ENCODE data around the gene TBCE. TPM values are rescaled to one million over a fixed set of nuclear protein-coding genes. Genes with fewer than 3 reads are reported as not detected.

The TBCE gene, protein sequence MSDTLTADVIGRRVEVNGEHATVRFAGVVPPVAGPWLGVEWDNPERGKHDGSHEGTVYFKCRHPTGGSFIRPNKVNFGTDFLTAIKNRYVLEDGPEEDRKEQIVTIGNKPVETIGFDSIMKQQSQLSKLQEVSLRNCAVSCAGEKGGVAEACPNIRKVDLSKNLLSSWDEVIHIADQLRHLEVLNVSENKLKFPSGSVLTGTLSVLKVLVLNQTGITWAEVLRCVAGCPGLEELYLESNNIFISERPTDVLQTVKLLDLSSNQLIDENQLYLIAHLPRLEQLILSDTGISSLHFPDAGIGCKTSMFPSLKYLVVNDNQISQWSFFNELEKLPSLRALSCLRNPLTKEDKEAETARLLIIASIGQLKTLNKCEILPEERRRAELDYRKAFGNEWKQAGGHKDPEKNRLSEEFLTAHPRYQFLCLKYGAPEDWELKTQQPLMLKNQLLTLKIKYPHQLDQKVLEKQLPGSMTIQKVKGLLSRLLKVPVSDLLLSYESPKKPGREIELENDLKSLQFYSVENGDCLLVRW
- 19.9 and 22.2 TPM in 2 replicates for total RNA-seq

DNA sequence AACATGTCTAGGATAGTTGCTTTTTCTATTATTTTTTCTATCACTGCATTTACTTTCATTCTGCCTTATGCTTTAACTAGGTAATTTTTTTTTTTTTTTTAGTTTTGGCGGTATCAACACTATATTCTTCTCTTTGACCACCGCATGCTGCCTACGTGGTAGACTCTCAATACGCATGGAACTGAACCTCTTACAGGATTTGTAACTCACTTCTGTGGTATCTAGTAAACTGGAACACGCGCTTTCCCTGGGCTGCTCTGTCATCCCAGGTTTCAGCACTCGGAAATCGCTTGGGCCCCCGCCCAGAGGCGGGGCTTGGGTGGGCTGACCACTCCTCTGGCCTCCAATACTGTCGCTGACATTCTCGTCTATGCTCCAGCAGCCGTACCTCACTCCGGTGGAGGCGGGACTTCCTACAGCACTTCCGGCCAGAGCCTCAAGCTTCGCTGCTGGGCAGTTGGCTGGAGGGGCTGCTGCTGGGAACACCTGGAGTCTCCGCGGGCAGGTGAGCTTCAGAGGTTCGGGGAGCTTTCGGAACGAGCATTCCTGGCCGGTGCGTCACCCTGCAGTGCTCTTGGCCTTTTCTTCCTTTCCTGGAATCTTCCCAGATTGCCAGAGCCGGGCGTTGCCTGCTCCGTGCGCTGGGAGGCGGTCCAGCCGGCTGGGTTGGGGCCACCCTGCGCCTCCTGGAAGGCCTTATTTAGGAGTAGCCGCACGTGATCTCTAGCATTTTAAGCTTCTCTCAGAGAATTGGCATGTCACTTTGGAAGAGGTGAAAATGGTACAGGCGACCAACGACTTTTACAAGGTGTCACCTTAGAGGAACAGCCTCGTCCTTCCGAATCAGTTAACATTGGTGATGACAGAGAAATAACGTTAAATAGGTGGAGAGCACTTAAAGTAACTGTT is at the start of gene TBCE:
TBCE (plus strand) TSS at position 428 of the 909 bp plus-strand sequence. CDS start 12,623 bp downstream, outside the sequence.

DNA sequence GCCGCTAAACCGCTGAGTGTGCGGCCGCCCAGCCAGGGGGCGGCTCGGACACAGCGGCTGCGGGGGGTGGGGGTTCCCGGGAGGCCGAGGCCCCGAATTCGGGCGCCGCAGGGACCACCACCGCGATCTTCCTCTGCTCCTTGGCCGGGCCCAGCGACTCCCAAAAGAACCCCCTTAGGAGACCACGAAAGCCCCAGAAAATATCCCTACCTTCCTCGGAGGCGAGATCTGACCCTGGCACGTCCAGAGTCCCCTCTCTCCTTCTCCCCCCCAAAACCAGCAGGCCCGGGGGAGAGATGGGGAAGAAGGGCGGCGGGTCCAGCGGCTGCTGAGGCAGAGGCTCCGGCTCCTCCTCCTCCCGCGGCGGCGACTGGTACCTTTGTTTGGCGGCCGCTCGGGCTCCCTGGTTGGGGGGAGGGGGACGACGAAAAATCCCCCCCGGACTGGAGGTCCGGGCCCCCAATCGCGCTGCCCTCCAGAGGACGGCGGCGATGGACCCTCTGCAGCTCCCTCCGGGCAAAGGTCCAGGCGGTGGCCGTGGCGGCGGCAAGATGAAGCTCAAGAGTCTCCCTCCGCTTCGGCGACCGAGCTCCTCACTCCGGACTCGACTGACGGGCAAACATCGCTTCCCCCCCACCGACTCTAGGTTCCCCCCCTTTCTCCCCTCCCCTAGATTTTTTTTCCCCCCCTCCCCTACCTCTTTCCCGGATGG is 39.5 kb upstream of the TBCE start, which contains the start of gene ARID4B:
ARID4B (minus strand) TSS at position 621 of the 712 bp plus-strand sequence. CDS start 1,260 bp downstream, outside the sequence.

DNA sequence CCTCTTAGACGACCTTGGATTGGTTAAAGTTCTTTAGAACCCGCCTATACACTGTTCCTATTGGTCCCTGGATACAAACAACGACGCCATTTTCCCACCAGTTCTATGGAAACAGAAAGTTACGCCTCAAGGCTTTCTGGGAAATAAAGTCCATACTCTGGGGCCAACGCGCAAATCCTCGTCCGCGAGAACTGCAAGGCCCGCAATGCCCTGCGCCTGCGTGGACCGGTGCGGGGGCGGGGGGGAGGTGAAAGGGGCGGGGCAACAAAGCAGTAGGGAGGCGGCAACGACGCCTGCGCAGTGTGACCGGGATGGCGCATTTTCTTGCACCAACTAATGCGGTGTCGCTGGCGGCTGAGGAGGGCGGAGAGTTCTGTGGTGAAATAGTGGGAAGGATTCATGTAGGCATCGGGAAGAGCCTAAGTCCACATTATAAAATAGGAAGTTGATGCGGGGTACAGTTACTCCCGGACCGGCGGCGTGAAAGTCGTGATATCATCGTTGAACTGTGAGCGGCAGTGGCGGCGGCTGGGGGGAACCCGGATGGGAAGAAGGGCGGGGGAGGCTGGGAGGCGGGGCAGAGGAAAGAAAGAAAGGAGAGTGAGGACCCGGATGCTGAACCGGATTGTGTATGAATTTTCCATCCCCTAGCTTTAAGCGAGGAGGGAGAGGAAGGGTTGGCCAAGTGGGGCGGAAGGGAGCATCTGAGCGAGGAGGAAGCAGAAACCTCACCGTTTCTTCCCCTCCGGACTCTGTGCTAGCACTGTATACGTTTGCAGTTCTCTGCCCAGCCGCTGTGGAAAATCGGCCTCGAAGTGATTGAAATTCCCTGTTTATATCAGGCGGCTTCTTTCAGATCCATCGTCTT is 38.7 kb upstream of the TBCE start, which contains the start of gene GGPS1:
GGPS1 (plus strand) TSS at position 300 of the 868 bp plus-strand sequence. CDS start 6,695 bp downstream, outside the sequence.

Other genes starting within 250 kb of the TBCE start
- 80.3 and 90.8 TPM in 2 replicates for gene TOMM20, start 238.6 kb upstream of the TBCE start, total RNA-seq
- 35.3 and 41.7 TPM in 2 replicates for gene RBM34, start 206.2 kb upstream of the TBCE start, total RNA-seq
- gene ARID4B, start 39.2 kb upstream of the TBCE start, total RNA-seq: 29.6 and 33.5 TPM in 2 replicates
- gene GGPS1, start 38.9 kb upstream of the TBCE start, total RNA-seq: 28.5 and 31.1 TPM in 2 replicates
- gene B3GALNT2, start 137.0 kb downstream of the TBCE start, total RNA-seq: 34.7 and 44.7 TPM in 2 replicates